GM12891 (cell line): ENCODE data around the gene PRKCA.

Source experiments
- POLR2A ChIP-seq: IDR thresholded peaks from 2 replicates; pipeline ENCODE4 v1.6.1; 2011; ENCODE audit warnings: low read depth, low read length, control low read depth
- POLR2AphosphoS5 ChIP-seq: IDR thresholded peaks from 2 replicates; pipeline ENCODE4 v1.6.1; 2011; ENCODE audit warnings: low read depth, low read length, control low read depth

DNA sequence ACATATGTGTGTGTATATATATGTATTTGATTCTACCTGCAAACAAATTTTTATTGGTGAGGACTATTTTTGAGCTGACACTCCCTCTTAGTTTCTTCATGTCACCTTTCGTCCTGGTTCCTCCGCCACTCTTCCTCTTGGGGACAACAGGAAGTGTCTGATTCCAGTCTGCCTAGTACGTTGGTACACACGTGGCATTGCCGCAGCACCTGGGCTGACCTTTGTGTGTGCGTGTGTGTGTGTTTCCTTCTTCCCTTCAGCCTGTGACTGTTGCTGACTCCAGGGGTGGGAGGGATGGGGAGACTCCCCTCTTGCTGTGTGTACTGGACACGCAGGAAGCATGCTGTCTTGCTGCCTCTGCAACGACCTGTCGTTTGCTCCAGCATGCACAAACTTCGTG lies 503.2 kb downstream of the PRKCA start:
- TF ChIP-seq POLR2A (no peak), POLR2AphosphoS5 (no peak)
